ENCODE data around the gene APLN.

Gene APLN

DNA sequence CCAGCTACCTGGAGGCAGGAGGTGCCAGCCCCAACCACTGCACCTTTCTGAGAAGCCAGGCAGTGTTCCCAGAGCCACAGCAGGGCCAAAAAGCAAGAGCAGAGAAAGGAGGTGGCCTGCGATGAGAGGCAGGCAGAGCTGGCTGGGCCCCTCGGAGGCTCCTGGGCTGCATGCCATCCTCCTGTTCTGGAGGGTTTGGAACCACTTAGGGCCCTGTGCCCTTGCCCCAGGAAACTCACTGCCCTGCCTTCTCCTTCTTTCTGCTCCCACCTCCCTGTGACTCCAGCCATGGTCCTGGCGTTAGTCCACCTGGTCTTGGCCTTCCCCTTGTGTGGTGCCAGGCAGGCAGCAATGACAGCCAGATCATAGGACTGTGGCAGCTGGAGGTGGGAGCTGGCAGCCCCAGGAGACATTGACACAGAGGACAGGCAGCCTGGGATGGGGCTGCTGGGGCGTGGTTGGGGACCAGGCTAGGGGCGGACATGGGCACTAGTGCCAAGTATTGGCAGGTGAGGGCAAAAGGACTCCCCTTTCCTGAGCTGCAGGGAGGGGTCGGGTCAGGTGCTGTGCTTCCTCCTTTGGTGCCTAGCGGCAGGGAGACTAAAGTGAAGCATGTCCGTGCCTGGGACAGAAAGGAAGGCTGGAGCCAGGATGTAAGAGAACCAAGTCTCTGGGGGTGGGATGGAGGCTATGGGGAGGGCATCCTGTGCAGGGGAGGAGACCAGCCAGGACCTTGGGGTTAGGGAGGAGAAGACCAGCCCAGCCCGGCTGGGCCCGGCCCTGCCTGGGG is 1.4 kb downstream of the APLN start:
- H3K9me3 Mint-ChIP-seq: peaks cover 3% of the 10 kb centered on the region
- no peaks in the 10 kb centered on the region for H3K36me3 Mint-ChIP-seq (ENCODE audit: low read depth)
- H3K4me3 Mint-ChIP-seq: peak overlapping the region; percentile 77 to 79 (median 78)
- H3K4me1 Mint-ChIP-seq: peaks cover 28% of the 10 kb centered on the region
- peak overlapping the region in 1 of 3 experiments; percentile 28 for H3K27ac Mint-ChIP-seq
- TF ChIP-seq, protein P1, sequence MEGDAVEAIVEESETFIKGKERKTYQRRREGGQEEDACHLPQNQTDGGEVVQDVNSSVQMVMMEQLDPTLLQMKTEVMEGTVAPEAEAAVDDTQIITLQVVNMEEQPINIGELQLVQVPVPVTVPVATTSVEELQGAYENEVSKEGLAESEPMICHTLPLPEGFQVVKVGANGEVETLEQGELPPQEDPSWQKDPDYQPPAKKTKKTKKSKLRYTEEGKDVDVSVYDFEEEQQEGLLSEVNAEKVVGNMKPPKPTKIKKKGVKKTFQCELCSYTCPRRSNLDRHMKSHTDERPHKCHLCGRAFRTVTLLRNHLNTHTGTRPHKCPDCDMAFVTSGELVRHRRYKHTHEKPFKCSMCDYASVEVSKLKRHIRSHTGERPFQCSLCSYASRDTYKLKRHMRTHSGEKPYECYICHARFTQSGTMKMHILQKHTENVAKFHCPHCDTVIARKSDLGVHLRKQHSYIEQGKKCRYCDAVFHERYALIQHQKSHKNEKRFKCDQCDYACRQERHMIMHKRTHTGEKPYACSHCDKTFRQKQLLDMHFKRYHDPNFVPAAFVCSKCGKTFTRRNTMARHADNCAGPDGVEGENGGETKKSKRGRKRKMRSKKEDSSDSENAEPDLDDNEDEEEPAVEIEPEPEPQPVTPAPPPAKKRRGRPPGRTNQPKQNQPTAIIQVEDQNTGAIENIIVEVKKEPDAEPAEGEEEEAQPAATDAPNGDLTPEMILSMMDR (IDR thresholded peaks at IDR 0.05; ENCODE audit: unreplicated experiment in 3 of 3): no peak
- peaks cover 57% of the 10 kb centered on the region for H3K27me3 Mint-ChIP-seq (ENCODE audit: low read depth)

DNA sequence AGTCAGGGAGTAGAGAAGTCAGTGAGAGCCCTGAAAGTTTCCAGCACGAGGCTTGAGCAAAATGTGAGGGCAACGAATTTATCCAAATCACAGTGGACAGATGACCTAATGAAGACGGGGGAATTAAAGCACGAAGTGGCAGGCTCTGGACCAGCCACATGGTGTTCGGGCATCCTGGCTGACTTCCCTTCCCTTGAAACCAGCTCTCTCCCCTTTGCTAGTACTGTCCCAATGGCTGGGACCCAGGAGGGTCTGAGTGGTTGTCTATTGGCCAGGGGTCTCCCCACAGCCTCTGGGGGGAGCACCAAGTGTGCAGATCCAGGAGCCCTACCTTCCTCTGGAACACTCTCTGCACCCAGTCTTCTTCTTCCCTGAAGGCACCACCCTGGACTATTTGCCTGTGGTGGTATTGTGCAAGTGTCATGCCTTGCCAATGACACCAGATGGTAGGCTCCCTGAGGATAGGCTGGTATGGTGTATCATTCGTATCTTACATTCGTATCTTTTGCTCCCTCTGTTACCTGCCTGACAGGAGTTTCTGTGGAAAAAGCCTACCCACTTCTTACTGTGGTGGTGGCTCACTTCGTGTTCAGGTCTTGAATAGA is 2.1 kb downstream of the APLN start:
- Mint-ChIP-seq H3K36me3 (ENCODE audit: low read depth) (no peaks in the 10 kb centered on the region), H3K27ac (peak overlapping the region in 1 of 3 experiments; percentile 28), H3K9me3 (peaks cover 3% of the 10 kb centered on the region), H3K27me3 (ENCODE audit: low read depth) (peaks cover 59% of the 10 kb centered on the region), H3K4me1 (peaks cover 33% of the 10 kb centered on the region), H3K4me3 (peak overlapping the region; percentile 62 to 72 (median 68))
- TF ChIP-seq, protein P1 (IDR thresholded peaks at IDR 0.05; ENCODE audit: unreplicated experiment in 3 of 3): no peak

DNA sequence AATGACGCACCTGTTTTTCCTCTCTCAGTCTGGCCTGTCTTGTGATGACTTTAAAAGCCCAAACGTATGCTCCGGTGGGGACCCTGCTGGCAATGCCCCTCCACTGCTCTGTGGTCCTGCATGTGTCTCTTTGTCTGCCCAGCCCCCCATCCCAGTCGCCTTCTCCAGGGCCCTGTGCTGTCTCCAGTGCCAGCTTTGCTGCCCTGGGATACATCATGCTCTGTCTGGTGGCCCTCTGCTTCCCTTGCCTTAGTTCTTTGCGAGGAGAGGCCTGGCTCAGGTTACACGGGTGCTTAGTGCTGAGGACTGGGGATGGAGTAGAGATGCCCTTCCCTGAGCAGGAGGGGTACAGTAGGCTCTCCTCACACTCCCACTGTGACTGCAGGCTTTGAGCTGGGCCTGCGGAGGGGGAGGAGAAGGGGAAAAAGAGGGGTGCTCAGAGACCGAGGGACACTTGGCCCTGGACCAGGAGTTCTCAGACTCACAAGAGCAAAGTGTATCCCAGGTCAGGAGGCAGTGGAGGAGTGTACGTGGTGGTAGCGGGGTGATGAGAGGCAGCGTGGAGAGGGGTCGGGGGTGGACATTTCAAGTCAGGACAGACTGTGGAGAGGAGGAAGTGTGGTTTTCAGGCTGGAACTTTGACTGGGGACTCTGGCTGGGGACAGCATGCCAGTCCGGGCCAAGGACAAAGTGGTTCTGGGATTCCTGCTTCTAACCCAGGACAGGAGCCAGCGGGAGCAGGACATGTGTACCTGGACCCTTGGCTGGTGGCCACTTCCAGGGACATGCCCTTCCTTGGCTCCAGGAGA is 2.8 kb downstream of the APLN start:
- peak overlapping the region; percentile 22 to 77 (median 35) for H3K27ac Mint-ChIP-seq
- H3K36me3 Mint-ChIP-seq (ENCODE audit: low read depth): no peaks in the 10 kb centered on the region
- H3K4me1 Mint-ChIP-seq: peaks cover 33% of the 10 kb centered on the region
- peak overlapping the region; percentile 47 to 63 (median 55) for H3K4me3 Mint-ChIP-seq
- peaks cover 3% of the 10 kb centered on the region for H3K9me3 Mint-ChIP-seq
- TF ChIP-seq, protein P1 (IDR thresholded peaks at IDR 0.05; ENCODE audit: unreplicated experiment in 3 of 3): no peak
- H3K27me3 Mint-ChIP-seq (ENCODE audit: low read depth): peaks cover 59% of the 10 kb centered on the region

DNA sequence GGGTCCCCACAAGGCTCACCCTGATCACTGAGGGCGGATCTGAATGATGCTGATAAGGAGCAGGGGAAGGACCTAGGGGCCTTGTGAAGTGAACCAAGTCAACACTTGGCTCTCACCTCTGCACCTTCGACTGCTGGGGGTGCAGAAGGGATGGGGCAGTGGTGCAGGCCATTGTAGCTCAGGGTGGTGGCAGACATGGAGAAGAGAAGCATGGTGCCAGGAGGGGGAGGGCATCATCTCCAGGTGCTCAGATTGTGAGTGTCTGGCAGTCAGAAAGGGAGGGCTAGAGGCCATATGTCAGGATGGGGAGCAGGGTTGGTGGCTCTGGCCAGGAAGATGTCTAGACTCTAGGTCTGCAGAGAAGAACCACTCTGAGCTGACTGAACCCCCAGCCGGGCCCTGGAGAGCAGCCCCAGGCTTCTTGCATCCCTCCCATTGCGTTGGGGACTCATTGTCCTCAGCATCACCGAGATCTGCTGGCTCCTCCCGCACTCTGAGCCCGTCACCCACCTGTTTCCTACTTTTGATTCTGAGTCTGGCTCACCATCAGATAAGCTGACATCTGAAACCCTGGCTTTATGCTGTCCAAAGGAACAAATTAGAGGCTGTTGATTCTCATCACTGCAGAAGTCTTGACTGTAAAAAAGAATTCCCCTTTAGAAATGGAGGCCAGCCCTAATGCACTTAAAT is 3.8 kb downstream of the APLN start:
- peaks cover 59% of the 10 kb centered on the region for H3K27me3 Mint-ChIP-seq (ENCODE audit: low read depth)
- H3K4me3 Mint-ChIP-seq: peak overlapping the region in 2 of 3 experiments; percentile 40 to 47
- H3K4me1 Mint-ChIP-seq: peaks cover 39% of the 10 kb centered on the region
- H3K9me3 Mint-ChIP-seq: peaks cover 3% of the 10 kb centered on the region
- peak overlapping the region; percentile 22 to 77 (median 35) for H3K27ac Mint-ChIP-seq
- TF ChIP-seq, protein P1 (IDR thresholded peaks at IDR 0.05; ENCODE audit: unreplicated experiment in 3 of 3): no peak
- H3K36me3 Mint-ChIP-seq (ENCODE audit: low read depth): no peaks in the 10 kb centered on the region

DNA sequence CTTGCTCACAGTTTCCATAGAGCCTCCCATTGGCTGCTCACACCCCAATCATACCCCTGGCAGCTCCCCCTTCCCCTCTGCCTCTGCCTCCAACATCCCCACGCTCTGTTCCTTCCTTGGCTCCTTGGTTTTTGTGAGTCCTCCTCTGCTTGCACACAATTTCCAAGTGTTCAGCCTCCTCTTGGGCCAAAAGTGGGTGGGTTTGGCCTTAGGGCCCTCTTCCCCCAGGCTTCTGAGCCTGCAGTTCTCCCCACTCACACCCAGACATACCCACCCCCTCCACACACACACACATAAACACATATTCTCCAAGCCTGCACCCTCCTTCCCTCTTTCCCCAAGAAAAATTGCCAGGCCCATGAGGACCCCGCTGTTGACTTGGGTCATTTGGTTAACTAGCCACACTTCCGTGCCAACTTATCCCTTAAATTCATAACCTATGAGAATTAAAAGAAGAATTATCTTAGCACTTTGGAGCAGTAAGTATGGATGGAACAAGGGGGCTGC is 4.5 kb downstream of the APLN start:
- TF ChIP-seq, protein P1 (IDR thresholded peaks at IDR 0.05; ENCODE audit: unreplicated experiment in 3 of 3): no peak
- Mint-ChIP-seq H3K4me1 (peaks cover 33% of the 10 kb centered on the region), H3K27ac (no peak overlapping the region), H3K4me3 (no peak overlapping the region), H3K9me3 (peaks cover 3% of the 10 kb centered on the region), H3K27me3 (ENCODE audit: low read depth) (peaks cover 57% of the 10 kb centered on the region), H3K36me3 (ENCODE audit: low read depth) (no peaks in the 10 kb centered on the region)

All from nephron (organoid).